Measurements from ENCODE around the gene GP9. TPM values are rescaled to one million over a fixed set of nuclear protein-coding genes. Genes with fewer than 3 reads are reported as not detected.

The GP9 gene
- not detected for polyA plus RNA-seq (2012; ENCODE audit: insufficient read length, low read depth)

DNA sequence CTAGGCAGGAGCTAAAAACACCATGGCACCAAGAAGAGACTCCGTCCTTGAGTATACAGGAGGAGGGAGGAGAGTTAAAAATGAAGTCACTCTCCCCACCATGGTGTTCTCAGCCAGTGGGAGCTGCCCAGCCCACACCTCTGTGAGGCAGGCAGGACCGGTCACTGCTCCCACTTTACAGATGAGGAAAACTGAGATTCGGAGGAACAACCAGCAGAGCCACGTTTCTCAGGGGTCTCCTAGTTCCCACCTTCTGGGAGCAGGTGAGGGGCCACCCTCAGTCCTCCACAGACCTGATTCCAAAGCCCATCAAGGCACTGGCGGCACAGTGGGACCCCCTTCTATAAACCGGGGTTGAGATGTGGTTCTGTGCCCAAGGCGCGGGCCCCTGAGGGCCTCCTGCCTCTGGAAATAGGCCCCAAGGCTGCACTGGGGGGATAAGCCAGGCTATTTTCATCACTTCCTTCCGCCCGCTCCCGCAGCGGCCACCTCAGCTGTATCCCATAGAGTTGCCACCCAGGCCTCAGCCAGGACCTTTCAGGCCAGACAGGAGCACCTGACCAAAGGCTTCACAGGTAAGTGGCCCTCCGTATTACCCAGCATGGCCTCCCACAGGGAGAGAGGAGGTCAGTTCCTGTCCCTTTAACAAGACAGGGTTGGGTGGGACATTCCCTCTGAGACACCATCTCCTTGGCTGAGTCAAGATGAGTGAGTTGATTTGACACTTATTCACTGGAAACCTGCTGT, at the start of gene GP9:
GP9 (plus strand) TSS at position 504 of the 747 bp plus-strand sequence. CDS start 961 bp downstream, outside the sequence.
- no peak for TF ChIP-seq SIN3A (IDR thresholded peaks at IDR 0.05; ENCODE audit: borderline replicate concordance, insufficient read depth, low read length)
- TF ChIP-seq TAF1 (IDR thresholded peaks at IDR 0.05; ENCODE audit: borderline replicate concordance, insufficient read depth, low read length), result no peak
- TF ChIP-seq, protein P1, sequence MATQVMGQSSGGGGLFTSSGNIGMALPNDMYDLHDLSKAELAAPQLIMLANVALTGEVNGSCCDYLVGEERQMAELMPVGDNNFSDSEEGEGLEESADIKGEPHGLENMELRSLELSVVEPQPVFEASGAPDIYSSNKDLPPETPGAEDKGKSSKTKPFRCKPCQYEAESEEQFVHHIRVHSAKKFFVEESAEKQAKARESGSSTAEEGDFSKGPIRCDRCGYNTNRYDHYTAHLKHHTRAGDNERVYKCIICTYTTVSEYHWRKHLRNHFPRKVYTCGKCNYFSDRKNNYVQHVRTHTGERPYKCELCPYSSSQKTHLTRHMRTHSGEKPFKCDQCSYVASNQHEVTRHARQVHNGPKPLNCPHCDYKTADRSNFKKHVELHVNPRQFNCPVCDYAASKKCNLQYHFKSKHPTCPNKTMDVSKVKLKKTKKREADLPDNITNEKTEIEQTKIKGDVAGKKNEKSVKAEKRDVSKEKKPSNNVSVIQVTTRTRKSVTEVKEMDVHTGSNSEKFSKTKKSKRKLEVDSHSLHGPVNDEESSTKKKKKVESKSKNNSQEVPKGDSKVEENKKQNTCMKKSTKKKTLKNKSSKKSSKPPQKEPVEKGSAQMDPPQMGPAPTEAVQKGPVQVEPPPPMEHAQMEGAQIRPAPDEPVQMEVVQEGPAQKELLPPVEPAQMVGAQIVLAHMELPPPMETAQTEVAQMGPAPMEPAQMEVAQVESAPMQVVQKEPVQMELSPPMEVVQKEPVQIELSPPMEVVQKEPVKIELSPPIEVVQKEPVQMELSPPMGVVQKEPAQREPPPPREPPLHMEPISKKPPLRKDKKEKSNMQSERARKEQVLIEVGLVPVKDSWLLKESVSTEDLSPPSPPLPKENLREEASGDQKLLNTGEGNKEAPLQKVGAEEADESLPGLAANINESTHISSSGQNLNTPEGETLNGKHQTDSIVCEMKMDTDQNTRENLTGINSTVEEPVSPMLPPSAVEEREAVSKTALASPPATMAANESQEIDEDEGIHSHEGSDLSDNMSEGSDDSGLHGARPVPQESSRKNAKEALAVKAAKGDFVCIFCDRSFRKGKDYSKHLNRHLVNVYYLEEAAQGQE (IDR thresholded peaks at IDR 0.05; ENCODE audit: insufficient read depth in 1 of 2, low read depth in 2 of 2, low read length in 2 of 2), result no peak
- TF ChIP-seq FOXP2 (optimal IDR thresholded peaks at IDR 0.05; ENCODE audit: borderline replicate concordance, extremely low read depth, extremely low read length, insufficient read depth), result no peak
- no peak for TF ChIP-seq POLR2AphosphoS5 (IDR thresholded peaks at IDR 0.05; ENCODE audit: low read depth, low read length)

DNA sequence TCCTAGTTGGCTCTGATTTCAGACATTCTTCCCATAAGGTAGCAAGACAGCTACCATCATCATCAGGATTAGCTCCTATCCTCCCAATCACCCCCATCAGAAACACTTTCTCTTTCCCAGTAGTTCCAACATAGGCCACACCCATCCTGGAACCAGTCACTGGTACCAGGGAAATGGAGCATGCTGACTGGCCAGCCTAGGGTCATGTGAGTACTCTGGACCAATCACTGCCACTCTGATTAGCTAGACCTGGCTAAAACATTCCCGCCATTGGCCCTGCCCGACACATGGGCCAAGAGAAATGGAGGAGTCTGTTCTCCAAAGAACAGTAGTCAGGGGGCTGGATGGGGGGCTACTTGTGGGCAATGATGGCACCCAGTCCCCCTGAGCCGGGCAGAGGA, 47.1 kb upstream of the GP9 start:
- TF ChIP-seq SIN3A (IDR thresholded peaks at IDR 0.05; ENCODE audit: borderline replicate concordance, insufficient read depth, low read length) (no peak), TAF1 (IDR thresholded peaks at IDR 0.05; ENCODE audit: borderline replicate concordance, insufficient read depth, low read length) (no peak), FOXP2 (optimal IDR thresholded peaks at IDR 0.05; ENCODE audit: borderline replicate concordance, extremely low read depth, extremely low read length, insufficient read depth) (no peak), POLR2AphosphoS5 (IDR thresholded peaks at IDR 0.05; ENCODE audit: low read depth, low read length) (no peak)
- TF ChIP-seq, protein P1 (IDR thresholded peaks at IDR 0.05; ENCODE audit: insufficient read depth in 1 of 2, low read depth in 2 of 2, low read length in 2 of 2), result no peak

DNA sequence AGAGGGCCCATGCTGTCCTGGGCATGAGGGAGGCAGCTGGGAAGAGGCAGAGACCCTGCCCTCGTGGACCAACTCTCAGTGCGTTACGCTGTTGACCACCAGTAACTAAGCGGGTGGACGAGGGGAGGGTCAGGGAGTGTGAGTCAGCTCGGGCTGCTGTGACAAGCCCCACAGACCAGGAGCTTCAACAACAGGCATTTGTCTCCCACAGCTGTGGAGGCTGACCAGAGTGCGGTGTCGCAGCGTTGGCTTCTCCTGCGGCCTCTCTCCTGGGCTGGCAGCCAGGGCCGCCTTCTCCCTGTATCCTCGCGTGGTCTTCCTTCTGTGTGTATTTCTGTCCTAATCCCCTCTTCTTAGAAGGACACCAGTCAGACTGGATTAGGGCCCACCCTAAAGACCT, 46.4 kb upstream of the GP9 start:
- TF ChIP-seq POLR2AphosphoS5 (IDR thresholded peaks at IDR 0.05; ENCODE audit: low read depth, low read length), result no peak
- TF ChIP-seq, protein P1 (IDR thresholded peaks at IDR 0.05; ENCODE audit: insufficient read depth in 1 of 2, low read depth in 2 of 2, low read length in 2 of 2), result no peak

DNA sequence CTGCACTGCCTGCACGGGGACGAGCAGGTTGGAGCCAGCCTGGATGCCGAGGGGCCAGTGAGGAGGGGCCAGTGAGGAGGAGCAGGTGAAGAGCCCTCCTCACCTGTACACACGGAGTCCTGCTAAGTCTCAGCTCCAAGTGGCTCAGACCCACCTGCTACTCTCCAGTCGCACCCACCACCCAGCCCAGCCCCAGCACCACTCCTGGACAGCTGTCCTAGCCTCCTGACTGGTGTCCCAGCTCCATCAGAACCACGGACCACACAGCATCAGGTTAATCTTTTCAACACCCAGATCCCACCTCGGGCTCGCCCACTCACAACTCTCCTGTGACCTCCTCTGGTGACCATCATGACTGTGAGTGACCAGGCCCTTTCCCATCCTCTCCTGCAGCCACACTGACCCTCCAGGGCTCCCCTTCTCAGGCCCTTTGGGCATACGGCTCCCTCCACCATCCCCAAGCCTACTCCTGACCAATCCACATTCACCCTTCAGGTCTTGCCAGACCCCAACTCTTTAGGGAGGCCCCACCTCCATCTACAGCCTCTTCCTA, 45.7 kb upstream of the GP9 start:
- no peak for TF ChIP-seq SIN3A (IDR thresholded peaks at IDR 0.05; ENCODE audit: borderline replicate concordance, insufficient read depth, low read length)
- no peak for TF ChIP-seq POLR2AphosphoS5 (IDR thresholded peaks at IDR 0.05; ENCODE audit: low read depth, low read length)
- no peak for TF ChIP-seq FOXP2 (optimal IDR thresholded peaks at IDR 0.05; ENCODE audit: borderline replicate concordance, extremely low read depth, extremely low read length, insufficient read depth)
- TF ChIP-seq TAF1 (IDR thresholded peaks at IDR 0.05; ENCODE audit: borderline replicate concordance, insufficient read depth, low read length), result no peak
- TF ChIP-seq, protein P1 (IDR thresholded peaks at IDR 0.05; ENCODE audit: insufficient read depth in 1 of 2, low read depth in 2 of 2, low read length in 2 of 2), result no peak

Measured in PFSK-1 (cell line).